Smooth muscle cell (in vitro differentiated cells): Measurements from ENCODE around the gene CCDC71L. TPM values are rescaled to one million over a fixed set of nuclear protein-coding genes. Genes with fewer than 3 reads are reported as not detected.

ENCODE experiments used
- DNase-seq: peaks from one replicate; lab custom pipeline; 2025; ENCODE audit not compliant: unreplicated experiment; lab: John Stamatoyannopoulos, UW
- H2AFZ ChIP-seq: fragments of 200-600 bp; sonication (generic); 2 replicates; pipeline ENCODE4 v1.6.0; 2016; ENCODE audit warnings: antibody characterized with exemption, low read depth, mild to moderate bottlenecking
- H3F3A ChIP-seq: fragments of 200-600 bp; sonication (generic); 2 replicates; pipeline ENCODE4 v1.6.0; 2017; ENCODE audit warnings: antibody characterized with exemption, low read depth
- H3K27ac ChIP-seq: fragments of 200-600 bp; sonication (generic); 2 replicates; pipeline ENCODE4 v1.5.1; 2016; ENCODE audit warnings: low read depth, mild to moderate bottlenecking
- H3K27me3 ChIP-seq: fragments of 200-600 bp; sonication (generic); 2 replicates; pipeline ENCODE4 v1.6.1; 2016; ENCODE audit warnings: low read depth, mild to moderate bottlenecking
- H3K36me3 ChIP-seq: fragments of 200-600 bp; sonication (generic); 2 replicates; pipeline ENCODE4 v1.5.1; 2016; ENCODE audit warnings: low read depth
- H3K4me1 ChIP-seq: fragments of 200-600 bp; sonication (generic); 2 replicates; pipeline ENCODE4 v1.5.1; 2016; ENCODE audit warnings: low read depth
- H3K4me2 ChIP-seq: fragments of 200-600 bp; sonication (generic); 2 replicates; pipeline ENCODE4 v1.6.0; 2016; ENCODE audit warnings: mild to moderate bottlenecking
- H3K4me3 ChIP-seq: fragments of 200-600 bp; sonication (generic); 2 replicates; pipeline ENCODE4 v1.5.1; 2016; ENCODE audit warnings: mild to moderate bottlenecking
- H3K79me2 ChIP-seq: fragments of 200-600 bp; sonication (generic); 2 replicates; pipeline ENCODE4 v1.6.0; 2016; ENCODE audit warnings: low read depth, mild to moderate bottlenecking
- H3K9ac ChIP-seq: fragments of 200-600 bp; sonication (generic); 2 replicates; pipeline ENCODE4 v1.6.0; 2016; ENCODE audit warnings: low read depth
- H3K9me3 ChIP-seq: fragments of 200-600 bp; sonication (generic); replicated peaks from 2 replicates; pipeline ENCODE4 v1.5.1; 2016; ENCODE audit warnings: low read depth
- H4K20me1 ChIP-seq: fragments of 200-600 bp; sonication (generic); 2 replicates; pipeline ENCODE4 v1.6.0; 2016; ENCODE audit warnings: low read depth
- CTCF ChIP-seq: fragments of 200-600 bp; sonication (generic); IDR thresholded peaks from 2 replicates; pipeline ENCODE4 v1.5.1; 2017; ENCODE audit warnings: borderline replicate concordance, mild to moderate bottlenecking, antibody characterized with exemption; ENCODE audit not compliant: insufficient read depth, poor library complexity, severe bottlenecking
- WGBS: methylation state at CpG from one replicate; pipeline ENCODE4 v1.1.7; 2016; ENCODE audit warnings: low lambda C conversion rate; 5-methylcytosine and 5-hydroxymethylcytosine counted together
- polyA plus RNA-seq: library from polyadenylated mRNA; unstranded; fragments of >200 nt; fragmentation: Nextera tagmentation; extraction: Ambion mirVana; gene quantifications from 2 replicates; pipeline ENCODE4 v1.2.1, GENCODE V29; 2016
- total RNA-seq: library from RNA; depleted of rRNA; stranded (reverse); fragments of >200 nt; gene quantifications from 2 replicates; pipeline ENCODE4 v1.2.3, GENCODE V29; 2014

The CCDC71L gene
- total and polyA plus RNA-seq, 2 experiments from 2014 or later, result 21.0 to 35.7 TPM

- Histone ChIP-seq H2AFZ (no peak overlapping the region), H4K20me1 (no peaks in the 10 kb centered on the region), H3K4me2 (no peak overlapping the region), H3K79me2 (no peaks in the 10 kb centered on the region), H3K4me3 (no peak overlapping the region), H3K9ac (no peak overlapping the region), H3K36me3 (no peaks in the 10 kb centered on the region), H3F3A (no peaks in the 10 kb centered on the region), H3K27me3 (no peaks in the 10 kb centered on the region), H3K4me1 (no peaks in the 10 kb centered on the region), H3K9me3 (no peaks in the 10 kb centered on the region), H3K27ac (no peak overlapping the region)
- WGBS, result 88% methylated on average over 2 of the region's 2 CpGs
- no peak for DNase-seq
- no peak for TF ChIP-seq CTCF
Observed at GRCh38 chr7:106643216-106644000, 17.6 kb downstream of the CCDC71L start.

- DNase-seq, result no peak
- no peak overlapping the region for H3K9ac ChIP-seq
- H3K27ac ChIP-seq, result no peak overlapping the region
- no peaks in the 10 kb centered on the region for H3K9me3 ChIP-seq
- no peak overlapping the region for H3K4me3 ChIP-seq
- no peak overlapping the region for H2AFZ ChIP-seq
- no peak for TF ChIP-seq CTCF
- H3K27me3 ChIP-seq, result no peaks in the 10 kb centered on the region
- H3F3A ChIP-seq, result no peaks in the 10 kb centered on the region
- H4K20me1 ChIP-seq, result no peaks in the 10 kb centered on the region
- H3K4me2 ChIP-seq, result no peak overlapping the region
- H3K36me3 ChIP-seq, result no peaks in the 10 kb centered on the region
- no peaks in the 10 kb centered on the region for H3K4me1 ChIP-seq
- WGBS, result 92% methylated on average over 3 of the region's 3 CpGs
- no peaks in the 10 kb centered on the region for H3K79me2 ChIP-seq
Observed at GRCh38 chr7:106641416-106641815, 19.5 kb downstream of the CCDC71L start.

GRCh38 chr7:106640368-106641141 is 20.4 kb downstream of the CCDC71L start:
- H3K36me3 ChIP-seq, result no peaks in the 10 kb centered on the region
- no peak overlapping the region for H3K27ac ChIP-seq
- no peaks in the 10 kb centered on the region for H3K27me3 ChIP-seq
- H3K9ac ChIP-seq, result no peak overlapping the region
- no peaks in the 10 kb centered on the region for H4K20me1 ChIP-seq
- H3K9me3 ChIP-seq, result no peaks in the 10 kb centered on the region
- no peaks in the 10 kb centered on the region for H3F3A ChIP-seq
- no peak overlapping the region for H3K4me3 ChIP-seq
- H3K4me2 ChIP-seq, result no peak overlapping the region
- no peaks in the 10 kb centered on the region for H3K79me2 ChIP-seq
- DNase-seq, result no peak
- no peak overlapping the region for H2AFZ ChIP-seq
- H3K4me1 ChIP-seq, result no peaks in the 10 kb centered on the region
- WGBS, result 81% methylated on average over 3 of the region's 3 CpGs
- no peak for TF ChIP-seq CTCF
